Activated CD4-positive, alpha-beta memory T cell treated with anti-CD3 and anti-CD28 coated beads for 36 hours (primary cell): ENCODE results near the gene CRYBG2. TPM values are rescaled to one million over a fixed set of nuclear protein-coding genes. Genes with fewer than 3 reads are reported as not detected.

ENCODE experiments used
- CTCF ChIA-PET: fragments of 350-600 bp; sonication (Branson Sonifier 250); formaldehyde crosslinking; loops from one replicate; lab custom pipeline; 2021; ENCODE audit warnings: antibody characterized with exemption, inconsistent platforms; lab: Charles Lee
- POLR2A ChIA-PET: fragments of 350-600 bp; sonication (Branson Sonifier 250); formaldehyde crosslinking; loops from one replicate; lab custom pipeline; 2021; ENCODE audit warnings: antibody characterized with exemption; lab: Charles Lee
- DNase-seq: peaks from one replicate; pipeline ENCODE4 v3.0.0-alpha.2; 2020
- H3K27ac Mint-ChIP-seq: one replicate; pipeline ENCODE4 v1.8.0; 2021; ENCODE audit warnings: mixed read lengths
- H3K27me3 Mint-ChIP-seq: one replicate; pipeline ENCODE4 v1.8.0; 2021; ENCODE audit warnings: mixed read lengths
- H3K36me3 Mint-ChIP-seq: one replicate; pipeline ENCODE4 v1.8.0; 2021; ENCODE audit warnings: mixed read lengths
- H3K4me1 Mint-ChIP-seq: one replicate; pipeline ENCODE4 v1.8.0; 2021; ENCODE audit warnings: low read depth, mixed read lengths
- H3K4me3 Mint-ChIP-seq: one replicate; pipeline ENCODE4 v1.8.0; 2021; ENCODE audit warnings: mild to moderate bottlenecking, mixed read lengths
- H3K9me3 Mint-ChIP-seq: one replicate; pipeline ENCODE4 v1.8.0; 2021; ENCODE audit warnings: mixed read lengths
- intact Hi-C: fragments of 100-400 bp; cut with micrococcal nuclease; formaldehyde crosslinking; loops from one replicate; pipeline ENCODE4 v1.15.1; 2023
- total RNA-seq, 2 experiments: library from RNA; stranded (reverse); gene quantifications; one replicate each; pipeline ENCODE4 v1.2.3, GENCODE V29; 2021

Gene CRYBG2
- total RNA-seq, 2 experiments from 2014 or later = 1.3 to 1.6 TPM

DNA sequence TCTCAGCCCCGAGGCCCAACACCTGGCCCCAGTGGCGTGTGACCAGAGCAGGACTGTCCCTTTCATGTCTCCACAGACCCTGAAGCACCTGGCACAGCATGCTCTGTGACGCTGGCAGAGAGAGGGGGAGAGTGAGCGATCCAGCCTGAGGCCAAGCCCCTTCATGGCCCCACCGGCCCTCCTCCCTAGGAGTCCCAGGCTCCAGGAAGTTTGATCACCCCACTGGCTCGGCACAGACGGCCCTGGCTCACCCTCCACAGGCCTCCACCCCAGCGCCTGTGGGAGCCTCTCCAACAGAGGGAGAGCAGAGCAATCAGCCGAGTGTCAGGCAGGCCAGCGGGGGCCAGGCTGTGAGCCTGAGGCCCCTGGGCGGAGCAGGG, 63.1 kb downstream of the CRYBG2 start:
- H3K9me3 Mint-ChIP-seq = no peaks in the 10 kb centered on the region
- no peaks in the 10 kb centered on the region for H3K27me3 Mint-ChIP-seq
- H3K4me1 Mint-ChIP-seq = peaks cover 60% of the 10 kb centered on the region
- POLR2A ChIA-PET = interaction anchor here (0.7 to 7.9 kb wide), 4 partner anchors 11 to 26 kb away, joined by 3 to 100 read pairs (median 45); partner anchors contain the start of genes CD52, SH3BGRL3 and UBXN11
- no peak for DNase-seq
- intact Hi-C loops = no loop called here
- peaks cover 2% of the 10 kb centered on the region for H3K36me3 Mint-ChIP-seq
- peak overlapping the region; percentile 99 for H3K27ac Mint-ChIP-seq
- CTCF ChIA-PET = interaction anchor here (0.9 to 22.4 kb wide), 6 partner anchors 11 to 125 kb away, joined by 3 to 886 read pairs (median 12); partner anchors contain the start of genes CD52, SH3BGRL3 and UBXN11
- H3K4me3 Mint-ChIP-seq = no peak overlapping the region

DNA sequence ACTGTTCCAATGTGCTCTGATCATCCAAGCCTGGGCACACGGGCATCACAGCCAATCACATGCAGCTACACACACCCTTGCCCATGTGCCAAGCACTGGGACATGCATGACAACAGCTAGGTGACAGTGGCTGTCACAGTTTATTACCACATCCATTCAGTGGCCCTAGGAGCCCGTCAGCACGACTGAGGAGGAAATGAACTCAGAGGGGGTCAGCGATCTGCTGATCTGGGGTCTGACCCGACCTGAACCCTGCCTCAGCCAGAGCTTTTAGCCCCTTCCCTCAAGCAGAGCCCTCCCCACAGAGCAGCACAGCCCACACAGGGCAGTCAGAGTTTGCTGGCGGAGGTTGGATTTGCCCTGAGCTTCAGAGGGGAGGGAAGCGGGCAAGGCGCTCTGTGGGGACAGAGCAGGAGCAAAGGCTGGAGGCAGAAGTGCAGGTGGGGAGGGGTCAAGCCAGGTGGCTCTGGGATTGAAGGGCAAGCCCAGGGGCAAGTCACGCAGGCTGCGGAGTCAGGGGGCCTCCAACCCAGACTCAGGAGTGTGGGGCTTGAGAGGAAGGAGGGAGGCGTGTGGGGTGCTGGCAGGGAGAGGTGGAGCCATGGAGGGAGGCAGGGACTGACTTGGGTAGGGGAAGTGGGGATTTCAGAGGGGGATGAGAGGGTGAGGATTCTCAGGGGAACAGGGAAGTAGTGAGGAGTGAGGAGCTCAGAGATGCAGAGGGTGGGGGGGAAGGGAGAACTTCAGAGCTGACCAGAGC, 63.6 kb downstream of the CRYBG2 start:
- no peak overlapping the region for H3K4me3 Mint-ChIP-seq
- H3K27ac Mint-ChIP-seq = peak overlapping the region; percentile 99
- DNase-seq = peak; percentile 49

DNA sequence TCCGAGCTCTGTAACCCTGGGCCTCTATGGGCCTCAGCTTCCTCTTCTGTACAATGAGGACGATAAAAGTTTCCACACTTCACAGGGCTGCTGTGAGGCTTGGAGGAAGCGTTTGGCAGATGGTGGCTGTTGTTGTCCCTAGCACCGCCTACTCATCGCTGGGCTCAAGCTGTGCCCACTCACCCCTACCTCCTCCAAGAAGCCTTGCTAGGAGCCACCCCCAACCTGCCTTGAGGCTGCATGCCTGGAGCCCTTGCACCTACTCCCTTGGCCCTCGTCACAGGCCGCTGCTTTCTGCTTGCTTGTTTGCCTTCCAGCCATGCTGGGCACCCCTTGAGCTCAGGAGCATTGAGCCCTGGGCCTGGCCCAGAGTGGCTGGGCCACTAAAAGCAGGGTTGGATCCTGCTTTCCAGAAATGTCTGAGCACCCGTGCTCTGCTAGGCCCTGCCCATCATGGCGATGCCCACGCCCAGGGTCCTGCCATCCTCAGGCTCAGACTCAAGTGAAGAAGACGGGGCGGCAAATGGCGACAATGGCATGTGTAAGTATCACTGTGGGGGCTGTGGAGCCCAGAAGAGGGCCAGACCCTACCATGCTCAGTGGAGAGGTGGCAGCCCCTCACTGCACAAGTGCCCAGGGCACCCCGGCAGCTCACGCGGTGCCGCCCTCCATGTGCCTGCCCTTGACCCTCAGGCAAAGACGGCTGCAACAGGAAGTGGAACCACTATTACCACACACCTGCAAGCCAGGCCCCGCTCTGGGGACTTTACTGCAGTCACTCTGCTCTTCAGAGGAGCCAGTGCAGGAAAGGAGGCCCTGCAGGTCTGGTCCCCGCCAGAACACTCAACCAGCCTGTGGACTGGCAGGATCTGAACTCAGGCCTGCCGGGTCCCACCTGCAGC, 64.5 kb downstream of the CRYBG2 start:
- intact Hi-C loops = loop anchor here (10.0 kb wide), 1 partner anchor 405 kb away; the partner anchor contains the start of gene ARID1A
- H3K27ac Mint-ChIP-seq = peak overlapping the region; percentile 99
- peak; percentile 68 for DNase-seq
- peaks cover 75% of the 10 kb centered on the region for H3K4me1 Mint-ChIP-seq
- ChIA-PET POLR2A (interaction anchor here (0.7 to 7.9 kb wide), 12 partner anchors 10 to 183 kb away, joined by 3 to 100 read pairs (median 5); partner anchors contain the start of genes CD52, CEP85, DHDDS and HMGN2), CTCF (interaction anchor here (0.8 to 22.4 kb wide), 18 partner anchors 10 to 127 kb away, joined by 3 to 886 read pairs (median 6); partner anchors contain the start of genes CD52, CEP85, SH3BGRL3 and UBXN11)
- H3K27me3 Mint-ChIP-seq = no peaks in the 10 kb centered on the region
- H3K4me3 Mint-ChIP-seq = peak overlapping the region; percentile 26
- peaks cover 7% of the 10 kb centered on the region for H3K36me3 Mint-ChIP-seq
- no peaks in the 10 kb centered on the region for H3K9me3 Mint-ChIP-seq

More for the DNA sequence above, 63.6 kb downstream of the CRYBG2 start:
- H3K27me3 Mint-ChIP-seq = no peaks in the 10 kb centered on the region
- ChIA-PET POLR2A (interaction anchor here (0.7 to 7.9 kb wide), 6 partner anchors 9 to 182 kb away, joined by 3 to 100 read pairs (median 18); partner anchors contain the start of genes CD52, HMGN2, SH3BGRL3 and UBXN11), CTCF (interaction anchor here (0.8 to 22.4 kb wide), 8 partner anchors 11 to 126 kb away, joined by 3 to 886 read pairs (median 11); partner anchors contain the start of genes CD52, CEP85, SH3BGRL3 and UBXN11)
- intact Hi-C loops = no loop called here
- H3K36me3 Mint-ChIP-seq = peaks cover 2% of the 10 kb centered on the region
- peaks cover 66% of the 10 kb centered on the region for H3K4me1 Mint-ChIP-seq
- H3K9me3 Mint-ChIP-seq = no peaks in the 10 kb centered on the region

DNA sequence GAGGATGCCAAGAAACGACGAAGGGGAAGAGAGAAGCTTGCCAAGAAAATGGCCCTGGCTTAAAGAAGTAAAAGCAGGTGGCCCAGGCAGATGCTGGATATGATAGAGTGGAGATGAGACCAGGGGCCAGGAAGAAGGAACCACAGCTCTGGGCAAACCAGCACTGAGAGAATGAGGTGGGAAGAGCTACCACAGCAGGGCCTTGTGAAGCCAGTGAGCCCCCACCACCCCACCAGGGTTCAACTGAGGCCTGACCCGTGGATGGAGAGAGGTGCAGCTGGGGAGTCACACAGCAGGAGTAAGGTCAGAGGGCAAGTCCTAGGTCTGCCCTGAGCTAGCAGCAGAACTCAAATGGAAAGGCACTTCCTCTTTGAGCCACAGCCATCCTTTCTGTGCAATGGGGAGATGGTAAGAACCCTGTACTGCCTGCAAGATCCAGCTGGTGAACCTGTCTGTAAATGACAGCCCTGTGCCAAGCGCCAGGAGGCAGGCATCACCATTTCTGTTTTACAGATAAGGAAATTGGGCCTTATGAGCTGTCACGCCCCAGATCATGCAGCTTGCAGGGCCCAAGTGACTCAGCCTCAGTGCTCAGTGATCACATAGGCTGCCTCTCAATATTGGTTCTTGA, 65.5 kb downstream of the CRYBG2 start:
- H3K27ac Mint-ChIP-seq = peak overlapping the region; percentile 99
- CTCF ChIA-PET = interaction anchor here (0.8 to 22.4 kb wide), 15 partner anchors 9 to 182 kb away, joined by 3 to 886 read pairs (median 6); partner anchors contain the start of genes CD52, CEP85, SH3BGRL3 and UBXN11
- peaks cover 10% of the 10 kb centered on the region for H3K36me3 Mint-ChIP-seq
- no peaks in the 10 kb centered on the region for H3K27me3 Mint-ChIP-seq
- peak overlapping the region; percentile 17 for H3K4me3 Mint-ChIP-seq
- H3K4me1 Mint-ChIP-seq = peaks cover 85% of the 10 kb centered on the region
- no peaks in the 10 kb centered on the region for H3K9me3 Mint-ChIP-seq
- peak; percentile 89 for DNase-seq
- intact Hi-C loops = loop anchor here (1.0 to 10.0 kb wide), 3 partner anchors 20 to 406 kb away; partner anchors contain the start of gene ARID1A
- POLR2A ChIA-PET = interaction anchor here (1.1 to 7.9 kb wide), 11 partner anchors 10 to 184 kb away, joined by 3 to 100 read pairs (median 5); partner anchors contain the start of genes CD52, CEP85, DHDDS and HMGN2

DNA sequence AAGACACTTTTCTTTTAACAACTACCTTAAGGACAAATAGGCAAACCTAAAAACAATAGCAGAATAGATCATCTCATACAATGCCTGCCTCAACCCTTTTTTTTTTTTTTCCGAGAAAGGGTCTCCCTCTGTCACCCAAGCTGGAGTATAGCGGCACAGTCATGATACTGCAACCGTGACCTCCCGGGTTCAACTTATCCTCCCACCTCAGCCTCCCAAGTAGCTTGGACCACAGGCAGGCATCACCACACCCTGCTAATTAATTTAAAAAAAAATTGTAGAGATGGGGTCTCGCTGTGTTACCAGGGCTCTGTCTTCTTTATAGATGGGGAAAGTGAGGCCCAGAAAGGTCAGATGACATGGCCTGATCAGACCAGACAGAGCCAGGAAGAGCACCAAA, 66.1 kb downstream of the CRYBG2 start:
- Mint-ChIP-seq H3K4me1 (peaks cover 91% of the 10 kb centered on the region), H3K4me3 (peak overlapping the region; percentile 31), H3K27ac (peak overlapping the region; percentile 99), H3K36me3 (peaks cover 13% of the 10 kb centered on the region), H3K9me3 (no peaks in the 10 kb centered on the region), H3K27me3 (no peaks in the 10 kb centered on the region)
- ChIA-PET POLR2A (interaction anchor here (1.0 to 7.9 kb wide), 9 partner anchors 9 to 184 kb away, joined by 3 to 100 read pairs (median 5); partner anchors contain the start of genes CD52, CEP85, HMGN2 and SH3BGRL3), CTCF (interaction anchor here (1.5 to 22.4 kb wide), 10 partner anchors 8 to 128 kb away, joined by 4 to 886 read pairs (median 12); partner anchors contain the start of genes CD52, CEP85, SH3BGRL3 and UBXN11)
- intact Hi-C loops = loop anchor here (1.0 to 10.0 kb wide), 4 partner anchors 9 to 407 kb away; partner anchors contain the start of gene ARID1A
- no peak for DNase-seq

DNA sequence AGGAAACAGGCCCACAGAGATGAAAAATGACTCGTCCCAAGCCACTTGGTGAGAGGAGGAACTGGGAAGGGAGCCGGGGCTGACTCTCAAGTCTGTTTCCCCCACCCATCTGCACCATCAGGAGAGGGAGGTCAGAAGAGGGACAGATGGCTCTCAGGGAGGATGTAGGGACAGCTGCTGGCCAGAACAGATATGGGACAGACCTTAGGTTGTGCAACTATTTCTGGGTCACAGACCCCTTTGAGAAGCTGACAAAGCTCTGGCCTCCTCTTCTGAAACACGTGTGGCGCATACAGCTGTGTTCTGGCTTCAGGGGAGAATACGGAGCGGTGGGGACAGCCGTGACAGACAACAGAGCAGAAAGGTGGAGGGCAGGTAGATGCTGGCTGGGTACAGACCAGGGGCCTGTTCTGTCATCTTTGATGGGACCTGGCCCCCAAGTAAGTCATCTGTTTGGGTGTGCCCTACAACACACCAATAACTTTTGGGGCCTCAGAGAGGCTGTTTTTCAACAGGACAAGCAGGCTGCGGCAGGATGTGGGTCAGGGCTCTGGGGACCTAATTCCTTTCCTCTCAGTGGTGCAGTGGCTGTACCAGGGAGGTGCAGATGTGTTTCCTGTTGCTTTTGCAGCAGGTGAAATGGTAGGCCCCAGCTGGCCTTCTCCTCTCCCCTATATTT, 66.8 kb downstream of the CRYBG2 start:
- Mint-ChIP-seq H3K4me1 (peaks cover 97% of the 10 kb centered on the region), H3K27me3 (no peaks in the 10 kb centered on the region), H3K36me3 (peaks cover 15% of the 10 kb centered on the region), H3K9me3 (no peaks in the 10 kb centered on the region), H3K4me3 (peak overlapping the region; percentile 31), H3K27ac (peak overlapping the region; percentile 99)
- intact Hi-C loops = loop anchor here (1.0 to 10.0 kb wide), 2 partner anchors 8 to 408 kb away; partner anchors contain the start of gene ARID1A
- peak; percentile 87 for DNase-seq
- ChIA-PET CTCF (interaction anchor here (2.0 to 22.4 kb wide), 5 partner anchors 8 to 129 kb away, joined by 9 to 886 read pairs (median 30); partner anchors contain the start of genes CD52, SH3BGRL3 and UBXN11), POLR2A (interaction anchor here (1.0 to 7.9 kb wide), 4 partner anchors 8 to 36 kb away, joined by 5 to 100 read pairs (median 45); partner anchors contain the start of genes CD52, SH3BGRL3 and UBXN11)

DNA sequence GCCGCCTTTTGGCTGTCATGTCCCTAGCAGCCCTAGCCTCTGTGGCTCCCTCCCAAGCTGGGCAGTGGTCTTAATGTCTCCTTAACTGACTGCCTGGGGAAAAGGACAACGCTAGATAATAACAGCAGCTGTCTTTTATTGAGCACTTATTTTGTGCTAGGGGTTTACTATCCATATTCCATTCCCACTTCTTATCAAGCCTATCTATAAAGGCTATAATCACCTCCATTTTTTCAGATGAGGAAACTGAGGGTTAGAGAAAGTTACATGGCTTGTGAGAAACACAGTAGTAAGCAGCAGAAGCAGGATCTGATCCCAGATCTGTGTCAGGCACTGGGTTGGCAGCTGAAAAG, 67.9 kb downstream of the CRYBG2 start:
- DNase-seq = no peak
- CTCF ChIA-PET = interaction anchor here (0.6 to 22.4 kb wide), 10 partner anchors 11 to 147 kb away, joined by 3 to 886 read pairs (median 5); partner anchors contain the start of genes CD52 and UBXN11
- peaks cover 98% of the 10 kb centered on the region for H3K4me1 Mint-ChIP-seq
- POLR2A ChIA-PET = interaction anchor here (2.3 to 7.9 kb wide), 4 partner anchors 11 to 36 kb away, joined by 15 to 100 read pairs (median 24); partner anchors contain the start of genes CD52 and UBXN11
- no peaks in the 10 kb centered on the region for H3K9me3 Mint-ChIP-seq
- peak overlapping the region; percentile 99 for H3K27ac Mint-ChIP-seq
- no peak overlapping the region for H3K4me3 Mint-ChIP-seq
- intact Hi-C loops = loop anchor here (10.0 kb wide), 1 partner anchor 409 kb away; the partner anchor contains the start of gene ARID1A
- H3K36me3 Mint-ChIP-seq = peaks cover 23% of the 10 kb centered on the region
- H3K27me3 Mint-ChIP-seq = no peaks in the 10 kb centered on the region

DNA sequence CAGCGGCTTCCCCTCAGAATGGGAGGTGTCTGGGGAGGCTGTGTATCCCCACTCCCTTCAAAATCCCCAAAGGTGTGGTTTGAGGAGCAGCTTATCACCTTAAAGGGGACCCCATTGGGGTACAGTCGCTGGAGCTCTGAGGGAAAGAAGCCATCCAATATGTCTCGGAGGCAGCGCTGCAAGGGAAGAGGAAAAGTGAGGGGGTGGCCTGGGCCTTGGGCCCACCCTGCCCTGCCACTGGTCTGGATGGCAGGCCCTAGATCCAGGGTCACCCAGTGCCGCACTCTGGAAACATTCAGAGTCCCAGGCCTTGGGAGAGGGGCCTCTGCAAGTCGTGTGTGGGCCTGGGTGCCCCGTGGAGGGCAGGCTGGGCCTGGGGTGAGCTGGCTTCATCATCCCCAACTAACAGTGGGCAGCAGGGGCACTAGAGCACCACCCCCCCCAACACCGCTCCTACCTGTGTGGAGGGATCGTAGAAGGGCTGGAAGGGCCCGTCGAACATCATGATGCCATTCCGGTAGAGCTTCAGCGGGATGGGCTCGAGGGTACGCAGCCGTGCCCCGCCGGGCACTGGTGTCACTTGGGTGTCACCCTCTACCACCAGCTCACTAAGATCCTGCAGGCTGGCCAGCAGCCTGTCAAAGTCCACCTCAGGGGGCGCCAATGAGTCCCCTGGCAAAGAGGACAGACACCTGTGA, 68.4 kb downstream of the CRYBG2 start:
- peaks cover 27% of the 10 kb centered on the region for H3K36me3 Mint-ChIP-seq
- no peak overlapping the region for H3K4me3 Mint-ChIP-seq
- peak overlapping the region; percentile 98 for H3K27ac Mint-ChIP-seq
- POLR2A ChIA-PET = interaction anchor here (0.8 to 7.9 kb wide), 6 partner anchors 10 to 115 kb away, joined by 3 to 100 read pairs (median 16); partner anchors contain the start of genes CD52, UBXN11 and ZNF593
- H3K27me3 Mint-ChIP-seq = no peaks in the 10 kb centered on the region
- intact Hi-C loops = loop anchor here (2.0 to 10.0 kb wide), 3 partner anchors 77 to 409 kb away; partner anchors contain the start of genes ARID1A and HMGN2
- CTCF ChIA-PET = interaction anchor here (0.6 to 22.4 kb wide), 12 partner anchors 10 to 148 kb away, joined by 3 to 886 read pairs (median 4); partner anchors contain the start of genes CD52 and UBXN11
- DNase-seq = peak; percentile 74
- H3K9me3 Mint-ChIP-seq = no peaks in the 10 kb centered on the region
- peaks cover 97% of the 10 kb centered on the region for H3K4me1 Mint-ChIP-seq
